ENCODE results near the gene AXIN2.

Gene AXIN2

GRCh38 chr17:65531256-65532100 lies 30.0 kb downstream of the AXIN2 start:
- Histone ChIP-seq H3K4me3 (ENCODE audit: low read depth, low read length, poor library complexity, severe bottlenecking) (no peak overlapping the region), H3K9me2 (ENCODE audit: low read depth, low read length) (no peaks in the 10 kb centered on the region), H3K9ac (ENCODE audit: low read length) (no peak overlapping the region), H3K79me2 (ENCODE audit: insufficient read depth, low read length) (no peaks in the 10 kb centered on the region), H3K27ac (ENCODE audit: low read depth, low read length, poor library complexity, severe bottlenecking) (no peak overlapping the region), H3K36me3 (ENCODE audit: insufficient read depth, low read length) (no peaks in the 10 kb centered on the region), H3K4me1 (ENCODE audit: insufficient read depth, low read length, severe bottlenecking) (no peaks in the 10 kb centered on the region), H3K4me2 (ENCODE audit: low read length) (no peak overlapping the region), H3K9me3 (ENCODE audit: low read length) (no peaks in the 10 kb centered on the region), H4K20me1 (ENCODE audit: insufficient read depth, low read length) (no peaks in the 10 kb centered on the region), H3K27me3 (ENCODE audit: insufficient read depth, low read length) (no peaks in the 10 kb centered on the region), H3F3A (ENCODE audit: insufficient read depth, low read length) (no peaks in the 10 kb centered on the region), H2AFZ (ENCODE audit: low read length) (no peak overlapping the region)
- TF ChIP-seq CTCF (IDR thresholded peaks at IDR 0.05; ENCODE audit: low read length) (no peak), EZH2 (IDR thresholded peaks at IDR 0.05; ENCODE audit: borderline replicate concordance, low read length) (no peak)

DNA sequence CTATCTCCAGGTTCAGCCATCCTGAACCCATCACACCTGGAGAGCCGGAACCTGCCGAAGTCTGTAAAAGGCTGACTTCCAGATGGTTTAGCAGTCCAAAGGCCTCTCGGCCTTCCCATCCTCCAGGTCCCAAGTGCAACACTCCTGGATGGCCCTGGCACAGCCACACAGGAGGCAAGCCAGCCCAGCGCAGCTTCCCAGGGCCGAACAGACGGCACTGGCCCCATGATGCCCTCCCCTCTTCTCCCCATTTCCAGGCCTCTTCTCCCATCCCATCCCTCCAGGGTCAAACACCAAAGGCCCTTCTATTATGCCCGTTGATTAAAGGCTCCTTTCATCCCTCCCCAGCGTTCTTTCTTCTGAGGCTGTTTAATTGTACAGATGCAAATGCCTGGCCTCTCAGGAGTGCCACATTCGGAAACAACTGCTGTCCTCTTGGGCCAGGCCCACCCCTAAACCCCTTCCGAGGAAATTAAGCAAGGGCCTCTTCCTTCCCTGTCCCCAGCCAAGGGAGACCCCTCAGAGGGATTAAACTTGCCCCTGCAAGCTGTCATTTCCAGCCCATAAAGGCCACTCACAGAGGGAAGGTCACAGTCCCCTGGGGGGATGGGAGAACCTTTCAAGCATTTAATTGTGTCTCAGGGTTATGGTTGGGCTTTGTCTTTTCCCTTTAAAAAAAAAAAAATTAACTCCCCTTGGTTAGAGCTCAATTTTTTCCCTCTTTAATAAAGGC lies 30.8 kb downstream of the AXIN2 start:
- no peak overlapping the region for H2AFZ ChIP-seq (ENCODE audit: low read length)
- H3K36me3 ChIP-seq (ENCODE audit: insufficient read depth, low read length) = no peaks in the 10 kb centered on the region
- no peak overlapping the region for H3K4me3 ChIP-seq (ENCODE audit: low read depth, low read length, poor library complexity, severe bottlenecking)
- H4K20me1 ChIP-seq (ENCODE audit: insufficient read depth, low read length) = no peaks in the 10 kb centered on the region
- no peak overlapping the region for H3K27ac ChIP-seq (ENCODE audit: low read depth, low read length, poor library complexity, severe bottlenecking)
- H3K9me3 ChIP-seq (ENCODE audit: low read length) = no peaks in the 10 kb centered on the region
- H3K4me1 ChIP-seq (ENCODE audit: insufficient read depth, low read length, severe bottlenecking) = no peaks in the 10 kb centered on the region
- H3F3A ChIP-seq (ENCODE audit: insufficient read depth, low read length) = no peaks in the 10 kb centered on the region
- no peaks in the 10 kb centered on the region for H3K79me2 ChIP-seq (ENCODE audit: insufficient read depth, low read length)
- TF ChIP-seq EZH2 (IDR thresholded peaks at IDR 0.05; ENCODE audit: borderline replicate concordance, low read length) (no peak), CTCF (IDR thresholded peaks at IDR 0.05; ENCODE audit: low read length) (no peak)
- H3K4me2 ChIP-seq (ENCODE audit: low read length) = no peak overlapping the region
- H3K27me3 ChIP-seq (ENCODE audit: insufficient read depth, low read length) = no peaks in the 10 kb centered on the region
- no peak overlapping the region for H3K9ac ChIP-seq (ENCODE audit: low read length)
- H3K9me2 ChIP-seq (ENCODE audit: low read depth, low read length) = no peaks in the 10 kb centered on the region

DNA sequence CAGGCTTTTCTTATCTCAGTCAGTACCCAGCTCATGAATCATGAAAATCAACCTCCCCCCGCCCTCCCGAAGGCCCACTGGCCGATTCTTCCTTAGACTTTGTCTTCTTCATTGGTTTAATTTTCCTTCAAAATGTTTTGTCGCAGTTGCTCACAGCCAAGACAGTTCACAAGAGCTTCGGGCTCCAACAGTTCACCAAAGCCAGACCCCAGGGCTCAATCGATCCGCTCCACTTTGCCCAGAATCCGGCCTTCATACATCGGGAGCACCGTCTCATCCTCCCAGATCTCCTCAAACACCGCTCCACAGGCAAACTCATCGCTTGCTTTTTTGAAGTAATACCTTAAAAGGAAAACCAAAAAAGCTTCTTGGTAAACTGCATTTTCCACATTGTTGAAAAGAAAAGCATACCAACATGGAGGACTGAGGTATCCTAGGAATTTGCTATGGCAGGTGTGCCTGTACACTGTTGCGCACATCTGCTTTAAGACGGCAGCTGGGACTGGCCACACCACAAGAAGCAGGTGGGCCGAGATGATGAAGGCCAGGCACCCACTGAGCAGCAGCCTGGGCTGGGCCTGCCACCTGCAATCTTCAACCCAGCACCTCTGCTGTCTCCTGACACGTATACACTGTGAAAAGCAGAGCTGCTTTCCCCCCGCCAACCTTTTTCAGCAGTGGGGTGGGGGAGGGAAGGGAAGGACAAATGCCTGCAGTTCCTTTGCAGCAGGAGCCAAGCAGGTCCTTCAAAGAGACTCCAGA lies 31.5 kb downstream of the AXIN2 start:
- H4K20me1 ChIP-seq (ENCODE audit: insufficient read depth, low read length) = no peaks in the 10 kb centered on the region
- no peaks in the 10 kb centered on the region for H3K36me3 ChIP-seq (ENCODE audit: insufficient read depth, low read length)
- no peak overlapping the region for H2AFZ ChIP-seq (ENCODE audit: low read length)
- no peak overlapping the region for H3K9ac ChIP-seq (ENCODE audit: low read length)
- no peaks in the 10 kb centered on the region for H3K9me2 ChIP-seq (ENCODE audit: low read depth, low read length)
- H3K4me3 ChIP-seq (ENCODE audit: low read depth, low read length, poor library complexity, severe bottlenecking) = no peak overlapping the region
- no peak for TF ChIP-seq CTCF (IDR thresholded peaks at IDR 0.05; ENCODE audit: low read length)
- TF ChIP-seq EZH2 (IDR thresholded peaks at IDR 0.05; ENCODE audit: borderline replicate concordance, low read length) = no peak
- H3F3A ChIP-seq (ENCODE audit: insufficient read depth, low read length) = no peaks in the 10 kb centered on the region
- no peaks in the 10 kb centered on the region for H3K9me3 ChIP-seq (ENCODE audit: low read length)
- no peaks in the 10 kb centered on the region for H3K79me2 ChIP-seq (ENCODE audit: insufficient read depth, low read length)
- H3K27ac ChIP-seq (ENCODE audit: low read depth, low read length, poor library complexity, severe bottlenecking) = no peak overlapping the region
- H3K4me1 ChIP-seq (ENCODE audit: insufficient read depth, low read length, severe bottlenecking) = no peaks in the 10 kb centered on the region
- H3K4me2 ChIP-seq (ENCODE audit: low read length) = no peak overlapping the region
- no peaks in the 10 kb centered on the region for H3K27me3 ChIP-seq (ENCODE audit: insufficient read depth, low read length)

All from OCI-LY1 (cell line).